Colonic mucosa (tissue), 4 donors: ENCODE data around the gene JPT1. TPM values are rescaled to one million over a fixed set of nuclear protein-coding genes. Genes with fewer than 3 reads are reported as not detected.
"Not testable (repeated sequence)": the region's sequence is repeated elsewhere in the genome, so short reads cannot be mapped to it uniquely, and the experiment has no call there.

ENCODE experiments used
- DNase-seq: peaks from one replicate; pipeline ENCODE4 v3.0.0-alpha.2; 2020
- H3K27ac ChIP-seq: fragments of 200-600 bp; one replicate; pipeline ENCODE4 v1.8.0; 2021
- H3K27me3 ChIP-seq: fragments of 200-600 bp; one replicate; pipeline ENCODE4 v1.8.0; 2021
- H3K36me3 ChIP-seq: fragments of 200-600 bp; one replicate; pipeline ENCODE4 v1.8.0; 2021
- H3K4me1 ChIP-seq: fragments of 200-600 bp; one replicate; pipeline ENCODE4 v1.8.0; 2021; ENCODE audit warnings: mild to moderate bottlenecking
- H3K4me3 ChIP-seq: fragments of 200-600 bp; one replicate; pipeline ENCODE4 v1.8.0; 2021
- H3K9ac ChIP-seq, 2 donors: one replicate each; pipeline ENCODE4 v1.7.0; 2013; ENCODE audit warnings: control low read depth in 2 of 2, low read depth in 2 of 2, low read length in 2 of 2
- H3K9me3 ChIP-seq: fragments of 200-600 bp; one replicate; pipeline ENCODE4 v1.8.0; 2021
- intact Hi-C: fragments of 100-400 bp; cut with DNase I; formaldehyde crosslinking; loops from one replicate; pipeline ENCODE4 v1.14.1; 2022
- total RNA-seq, 2 donors: library from RNA; stranded (reverse); fragmentation: NEBNext Ultra II Directional in 1 of 2; extraction: Animal tissue kit (Norgen Biotek cat#: 25700) in 1 of 2; gene quantifications; one replicate each; pipeline ENCODE4 v1.2.1, GENCODE V29; 2021
- TF ChIP-seq, protein P1 (sequence below): fragments of 200-600 bp; IDR thresholded peaks from one replicate; pipeline ENCODE4 v1.8.0; 2022; ENCODE audit warnings: antibody characterized with exemption, mild to moderate bottlenecking
- donor health status: healthy.
- donor health status: DM: no; HTN: no; CAD: no.
- donor health status: DM: no; HTN: no; CAD: no.

Gene JPT1
- total RNA-seq, 2 donors from 2014 or later = 227 to 367 TPM

- Histone ChIP-seq H3K27ac (no peak overlapping the region), H3K27me3 (no peaks in the 10 kb centered on the region), H3K4me3 (no peak overlapping the region), H3K4me1 (peaks cover 3% of the 10 kb centered on the region), H3K9ac (no peak overlapping the region), H3K9me3 (no peaks in the 10 kb centered on the region), H3K36me3 (peaks cover 18% of the 10 kb centered on the region)
- TF ChIP-seq, protein P1, sequence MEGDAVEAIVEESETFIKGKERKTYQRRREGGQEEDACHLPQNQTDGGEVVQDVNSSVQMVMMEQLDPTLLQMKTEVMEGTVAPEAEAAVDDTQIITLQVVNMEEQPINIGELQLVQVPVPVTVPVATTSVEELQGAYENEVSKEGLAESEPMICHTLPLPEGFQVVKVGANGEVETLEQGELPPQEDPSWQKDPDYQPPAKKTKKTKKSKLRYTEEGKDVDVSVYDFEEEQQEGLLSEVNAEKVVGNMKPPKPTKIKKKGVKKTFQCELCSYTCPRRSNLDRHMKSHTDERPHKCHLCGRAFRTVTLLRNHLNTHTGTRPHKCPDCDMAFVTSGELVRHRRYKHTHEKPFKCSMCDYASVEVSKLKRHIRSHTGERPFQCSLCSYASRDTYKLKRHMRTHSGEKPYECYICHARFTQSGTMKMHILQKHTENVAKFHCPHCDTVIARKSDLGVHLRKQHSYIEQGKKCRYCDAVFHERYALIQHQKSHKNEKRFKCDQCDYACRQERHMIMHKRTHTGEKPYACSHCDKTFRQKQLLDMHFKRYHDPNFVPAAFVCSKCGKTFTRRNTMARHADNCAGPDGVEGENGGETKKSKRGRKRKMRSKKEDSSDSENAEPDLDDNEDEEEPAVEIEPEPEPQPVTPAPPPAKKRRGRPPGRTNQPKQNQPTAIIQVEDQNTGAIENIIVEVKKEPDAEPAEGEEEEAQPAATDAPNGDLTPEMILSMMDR = no peak
- intact Hi-C loops = no loop called here
- no peak for DNase-seq
These were observed 24.1 kb upstream of the JPT1 start for GRCh38 chr17:75178453-75178852.

DNA sequence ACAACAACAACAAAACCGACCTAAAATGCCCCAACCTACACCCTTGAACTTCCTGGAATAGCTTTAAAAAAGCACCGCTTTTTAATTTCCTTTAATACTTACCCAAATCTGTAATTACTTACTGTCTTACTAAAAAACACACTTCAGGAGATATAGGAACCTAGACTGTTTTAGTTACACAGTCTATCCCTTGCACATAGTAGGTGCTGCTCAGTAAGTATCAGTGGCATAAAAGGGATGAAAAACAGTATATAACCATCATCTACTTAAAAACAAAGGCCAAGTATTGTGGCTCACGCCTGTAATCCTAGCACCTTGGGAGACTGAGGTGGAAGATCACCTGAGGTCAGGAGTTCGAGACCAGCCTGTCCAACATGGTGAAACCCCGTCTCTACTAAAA is 22.3 kb upstream of the JPT1 start:
- Histone ChIP-seq H3K27ac (no peak overlapping the region), H3K4me1 (no peaks in the 10 kb centered on the region), H3K27me3 (no peaks in the 10 kb centered on the region), H3K9me3 (no peaks in the 10 kb centered on the region), H3K9ac (no peak overlapping the region), H3K4me3 (no peak overlapping the region), H3K36me3 (peaks cover 26% of the 10 kb centered on the region)
- intact Hi-C loops = no loop called here
- TF ChIP-seq, protein P1 = no peak
- DNase-seq = no peak

GRCh38 chr17:75174996-75175395 is 20.7 kb upstream of the JPT1 start:
- Histone ChIP-seq H3K27ac (no peak overlapping the region), H3K4me3 (no peak overlapping the region), H3K4me1 (no peaks in the 10 kb centered on the region), H3K36me3 (peaks cover 26% of the 10 kb centered on the region), H3K9ac (no peak overlapping the region), H3K27me3 (no peaks in the 10 kb centered on the region), H3K9me3 (no peaks in the 10 kb centered on the region)
- TF ChIP-seq, protein P1 = no peak
- intact Hi-C loops = loop anchor here (5.0 kb wide), 1 partner anchor 63 kb away; no protein-coding TSS in a partner anchor
- no peak for DNase-seq

- no peak for DNase-seq
- no peaks in the 10 kb centered on the region for H3K9me3 ChIP-seq
- no peak overlapping the region for H3K27ac ChIP-seq
- peaks cover 26% of the 10 kb centered on the region for H3K36me3 ChIP-seq
- TF ChIP-seq, protein P1 = no peak
- no peak overlapping the region for H3K4me3 ChIP-seq
- intact Hi-C loops = loop anchor here (5.0 kb wide), 1 partner anchor 61 kb away; no protein-coding TSS in a partner anchor
- H3K9ac ChIP-seq = no peak overlapping the region
- no peaks in the 10 kb centered on the region for H3K4me1 ChIP-seq
- no peaks in the 10 kb centered on the region for H3K27me3 ChIP-seq
These were observed 19.2 kb upstream of the JPT1 start for GRCh38 chr17:75173526-75173925.

- intact Hi-C loops = no loop called here
- peaks cover 14% of the 10 kb centered on the region for H3K36me3 ChIP-seq
These were observed 14.7 kb upstream of the JPT1 start for GRCh38 chr17:75168998-75169397.

GRCh38 chr17:75164606-75165005 is 10.3 kb upstream of the JPT1 start:
- H3K27ac ChIP-seq, H3K4me3 ChIP-seq, H3K36me3 ChIP-seq, DNase-seq, intact Hi-C loops, H3K27me3 ChIP-seq, H3K9me3 ChIP-seq, H3K4me1 ChIP-seq, H3K9ac ChIP-seq: not testable (repeated sequence)

More at GRCh38 chr17:75168998-75169397, 14.7 kb upstream of the JPT1 start:
- Histone ChIP-seq H3K9ac (no peak overlapping the region), H3K4me3 (no peak overlapping the region), H3K27ac (no peak overlapping the region), H3K4me1 (no peaks in the 10 kb centered on the region), H3K9me3 (no peaks in the 10 kb centered on the region), H3K27me3 (no peaks in the 10 kb centered on the region)
- no peak for DNase-seq
- TF ChIP-seq, protein P1 = no peak
